K562 (cell line): Measurements from ENCODE around the gene JUNB. TPM values are rescaled to one million over a fixed set of nuclear protein-coding genes. Genes with fewer than 3 reads are reported as not detected.

ENCODE experiments used
- ARNT ChIP-seq, 2 experiments: fragments of 450-650 bp; IDR thresholded peaks; 2 replicates each; pipeline ENCODE4 v1.6.1; 2016; ENCODE audit warnings: mild to moderate bottlenecking in 1 of 2
- BCOR ChIP-seq: fragments of 450-650 bp; IDR thresholded peaks from 2 replicates; pipeline ENCODE4 v1.6.1; 2016
- CBFB ChIP-seq: sonication (generic); formaldehyde crosslinking; IDR thresholded peaks from 2 replicates; pipeline ENCODE4 v1.4.0; 2020; ENCODE audit warnings: mild to moderate bottlenecking, missing genetic modification reagents
- CXXC5 ChIP-seq: fragments of 250-450 bp; sonication (Bioruptor Pico); IDR thresholded peaks from 2 replicates; pipeline ENCODE4 v1.8.0; 2022; ENCODE audit warnings: inconsistent platforms, mild to moderate bottlenecking, moderate library complexity
- ELF1 ChIP-seq: fragments of 200-800 bp; sonication (Bioruptor generic); IDR thresholded peaks from 2 replicates; pipeline ENCODE4 v1.6.1; 2016; ENCODE audit warnings: missing genetic modification characterization, missing compliant biosample characterization
- FOXA1 ChIP-seq: fragments of 450-650 bp; IDR thresholded peaks from 2 replicates; pipeline ENCODE4 v1.6.1; 2016; ENCODE audit warnings: mild to moderate bottlenecking, borderline replicate concordance
- MYNN ChIP-seq, 2 experiments: sonication (generic); formaldehyde crosslinking in 1 of 2; IDR thresholded peaks; 2 replicates each; pipeline versions ENCODE4 v1.5.0 to v1.6.1; 2016 to 2020; ENCODE audit warnings: antibody characterized with exemption in 1 of 2, missing genetic modification reagents in 1 of 2
- NR3C1 ChIP-seq: sonication (generic); formaldehyde crosslinking; IDR thresholded peaks from 2 replicates; pipeline ENCODE4 v1.8.1; 2022; ENCODE audit warnings: missing genetic modification reagents
- PTBP1 ChIP-seq: fragments of 200-400 bp; formaldehyde crosslinking; IDR thresholded peaks from 2 replicates; pipeline ENCODE4 v1.6.1; 2017; ENCODE audit warnings: low read depth, low read length
- RNF219 ChIP-seq: fragments of 250-450 bp; sonication (Bioruptor Pico); IDR thresholded peaks from 2 replicates; pipeline ENCODE4 v1.5.0; 2022; ENCODE audit warnings: mild to moderate bottlenecking
- SP2 ChIP-seq: IDR thresholded peaks from 2 replicates; pipeline ENCODE4 v1.6.1; 2011; ENCODE audit warnings: mild to moderate bottlenecking, low read depth, low read length, moderate library complexity; ENCODE audit not compliant: poor library complexity, severe bottlenecking; ENCODE audit errors: extremely low read depth
- TGIF2 ChIP-seq: sonication (generic); formaldehyde crosslinking; IDR thresholded peaks from 2 replicates; pipeline ENCODE4 v1.8.1; 2022; ENCODE audit warnings: mild to moderate bottlenecking, missing genetic modification reagents, moderate library complexity
- ZNF449 ChIP-seq: fragments of 250-450 bp; sonication (Bioruptor Pico); IDR thresholded peaks from 2 replicates; pipeline ENCODE4 v1.8.0; 2022; ENCODE audit warnings: moderate library complexity, mild to moderate bottlenecking, inconsistent platforms
- ZNF551 ChIP-seq: fragments of 250-450 bp; sonication (Bioruptor Pico); IDR thresholded peaks from 2 replicates; pipeline ENCODE4 v1.5.0; 2021; ENCODE audit warnings: mild to moderate bottlenecking, moderate library complexity
- ZNF584 ChIP-seq: fragments of 200-800 bp; sonication (Bioruptor generic); IDR thresholded peaks from 2 replicates; pipeline ENCODE4 v1.6.1; 2016; ENCODE audit warnings: low read depth, mild to moderate bottlenecking, missing genetic modification characterization, missing compliant biosample characterization
- polyA plus RNA-seq, 8 experiments: library from polyadenylated mRNA; depleted of rRNA in 4 of 8; stranded (reverse) in 5 of 8; unstranded in 3 of 8; fragments of >200 nt; fragmentation: Nextera tagmentation in 2 of 8; fragmentation: Illumina TruSeq in 1 of 8; extraction: Ambion mirVana in 2 of 8; extraction: Trizol in 1 of 8; gene quantifications; 2 replicates each; pipeline versions ENCODE4 v1.2.1 to v1.2.3, GENCODE V29; 2011 to 2014; ENCODE audit warnings: inconsistent platforms in 1 of 8, missing spikeins in 1 of 8
- total RNA-seq, 7 experiments: library from RNA; depleted of rRNA in 6 of 7; stranded (reverse); fragments of >200 nt in 6 of 7; fragmentation: Illumina TruSeq in 2 of 7; extraction: Trizol in 2 of 7; gene quantifications; 2 replicates each; pipeline versions ENCODE4 v1.2.1 to v1.2.3, GENCODE V29; 2011 to 2021; ENCODE audit warnings: low replicate concordance in 1 of 7
- TF ChIP-seq, protein P1 (sequence below): fragments of 150-350 bp; IDR thresholded peaks from 2 replicates; pipeline ENCODE4 v1.6.1; 2014; ENCODE audit warnings: low read depth, mild to moderate bottlenecking, low read length, borderline replicate concordance
- TF ChIP-seq, protein P2 (sequence below): fragments of 450-650 bp; IDR thresholded peaks from 2 replicates; pipeline ENCODE4 v1.6.1; 2014; ENCODE audit warnings: low read depth, mild to moderate bottlenecking, moderate library complexity, borderline replicate concordance
- TF ChIP-seq, protein P3 (sequence below): fragments of 450-650 bp; formaldehyde crosslinking; IDR thresholded peaks from 2 replicates; pipeline ENCODE4 v1.4.0; 2020; ENCODE audit warnings: mild to moderate bottlenecking, mixed read lengths

Gene JUNB
- total and polyA plus RNA-seq, 9 of the 15 experiments (the other 6 are each of a cell fraction or from before 2014, with no cell fraction given) = 0.23 to 88.1 (median 13.1) TPM

- TF ChIP-seq NR3C1 (0 out of 2 replicates have a peak, but pooled peaks have one; percentile 42), ZNF551 (CRISPR knock-in tag) (no peak), ARNT (IDR thresholded peaks at IDR 0.05) (no peak), CXXC5 (CRISPR knock-in tag) (no peak), TGIF2 (CRISPR knock-in tag) (no peak), PTBP1 (no peak), ELF1 (no peak; the same call in 1 of the 2 replicates), RNF219 (CRISPR knock-in tag) (no peak), ZNF584 (CRISPR knock-in tag) (no peak; the same call in 1 of the 2 replicates), FOXA1 (no peak), ZNF449 (CRISPR knock-in tag) (no peak), SP2 (no peak), BCOR (no peak), MYNN (IDR thresholded peaks at IDR 0.05) (0 out of 2 replicates have a peak, but pooled peaks have one; percentile 2), MYNN (CRISPR knock-in tag; IDR thresholded peaks at IDR 0.05) (no peak), CBFB (no peak)
- TF ChIP-seq, protein P1, sequence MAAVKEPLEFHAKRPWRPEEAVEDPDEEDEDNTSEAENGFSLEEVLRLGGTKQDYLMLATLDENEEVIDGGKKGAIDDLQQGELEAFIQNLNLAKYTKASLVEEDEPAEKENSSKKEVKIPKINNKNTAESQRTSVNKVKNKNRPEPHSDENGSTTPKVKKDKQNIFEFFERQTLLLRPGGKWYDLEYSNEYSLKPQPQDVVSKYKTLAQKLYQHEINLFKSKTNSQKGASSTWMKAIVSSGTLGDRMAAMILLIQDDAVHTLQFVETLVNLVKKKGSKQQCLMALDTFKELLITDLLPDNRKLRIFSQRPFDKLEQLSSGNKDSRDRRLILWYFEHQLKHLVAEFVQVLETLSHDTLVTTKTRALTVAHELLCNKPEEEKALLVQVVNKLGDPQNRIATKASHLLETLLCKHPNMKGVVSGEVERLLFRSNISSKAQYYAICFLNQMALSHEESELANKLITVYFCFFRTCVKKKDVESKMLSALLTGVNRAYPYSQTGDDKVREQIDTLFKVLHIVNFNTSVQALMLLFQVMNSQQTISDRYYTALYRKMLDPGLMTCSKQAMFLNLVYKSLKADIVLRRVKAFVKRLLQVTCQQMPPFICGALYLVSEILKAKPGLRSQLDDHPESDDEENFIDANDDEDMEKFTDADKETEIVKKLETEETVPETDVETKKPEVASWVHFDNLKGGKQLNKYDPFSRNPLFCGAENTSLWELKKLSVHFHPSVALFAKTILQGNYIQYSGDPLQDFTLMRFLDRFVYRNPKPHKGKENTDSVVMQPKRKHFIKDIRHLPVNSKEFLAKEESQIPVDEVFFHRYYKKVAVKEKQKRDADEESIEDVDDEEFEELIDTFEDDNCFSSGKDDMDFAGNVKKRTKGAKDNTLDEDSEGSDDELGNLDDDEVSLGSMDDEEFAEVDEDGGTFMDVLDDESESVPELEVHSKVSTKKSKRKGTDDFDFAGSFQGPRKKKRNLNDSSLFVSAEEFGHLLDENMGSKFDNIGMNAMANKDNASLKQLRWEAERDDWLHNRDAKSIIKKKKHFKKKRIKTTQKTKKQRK = no peak
- TF ChIP-seq, protein P2, sequence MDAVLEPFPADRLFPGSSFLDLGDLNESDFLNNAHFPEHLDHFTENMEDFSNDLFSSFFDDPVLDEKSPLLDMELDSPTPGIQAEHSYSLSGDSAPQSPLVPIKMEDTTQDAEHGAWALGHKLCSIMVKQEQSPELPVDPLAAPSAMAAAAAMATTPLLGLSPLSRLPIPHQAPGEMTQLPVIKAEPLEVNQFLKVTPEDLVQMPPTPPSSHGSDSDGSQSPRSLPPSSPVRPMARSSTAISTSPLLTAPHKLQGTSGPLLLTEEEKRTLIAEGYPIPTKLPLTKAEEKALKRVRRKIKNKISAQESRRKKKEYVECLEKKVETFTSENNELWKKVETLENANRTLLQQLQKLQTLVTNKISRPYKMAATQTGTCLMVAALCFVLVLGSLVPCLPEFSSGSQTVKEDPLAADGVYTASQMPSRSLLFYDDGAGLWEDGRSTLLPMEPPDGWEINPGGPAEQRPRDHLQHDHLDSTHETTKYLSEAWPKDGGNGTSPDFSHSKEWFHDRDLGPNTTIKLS = 0 out of 2 replicates have a peak, but pooled peaks have one; percentile 0
- TF ChIP-seq, protein P3, sequence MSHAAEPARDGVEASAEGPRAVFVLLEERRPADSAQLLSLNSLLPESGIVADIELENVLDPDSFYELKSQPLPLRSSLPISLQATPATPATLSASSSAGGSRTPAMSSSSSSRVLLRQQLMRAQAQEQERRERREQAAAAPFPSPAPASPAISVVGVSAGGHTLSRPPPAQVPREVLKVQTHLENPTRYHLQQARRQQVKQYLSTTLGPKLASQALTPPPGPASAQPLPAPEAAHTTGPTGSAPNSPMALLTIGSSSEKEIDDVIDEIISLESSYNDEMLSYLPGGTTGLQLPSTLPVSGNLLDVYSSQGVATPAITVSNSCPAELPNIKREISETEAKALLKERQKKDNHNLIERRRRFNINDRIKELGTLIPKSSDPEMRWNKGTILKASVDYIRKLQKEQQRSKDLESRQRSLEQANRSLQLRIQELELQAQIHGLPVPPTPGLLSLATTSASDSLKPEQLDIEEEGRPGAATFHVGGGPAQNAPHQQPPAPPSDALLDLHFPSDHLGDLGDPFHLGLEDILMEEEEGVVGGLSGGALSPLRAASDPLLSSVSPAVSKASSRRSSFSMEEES (CRISPR knock-in tag) = no peak
Measured at GRCh38 chr19:12792853-12793289, 1.6 kb downstream of the JUNB start (continued).
